A549 treated with ZK216348 at 1 μM for 4 hours (cell line): Measurements from ENCODE around the gene RARRES2. TPM values are rescaled to one million over a fixed set of nuclear protein-coding genes. Genes with fewer than 3 reads are reported as not detected.

Experiments used
- total RNA-seq: library from RNA; stranded (reverse); fragments of 200-300 nt; extraction: Qiagen RNA extraction; gene quantifications from 5 replicates; pipeline ENCODE4 v1.2.3, GENCODE V29; 2022; ENCODE audit warnings: low read depth

Gene RARRES2
- not detected in 5 replicates for total RNA-seq

DNA sequence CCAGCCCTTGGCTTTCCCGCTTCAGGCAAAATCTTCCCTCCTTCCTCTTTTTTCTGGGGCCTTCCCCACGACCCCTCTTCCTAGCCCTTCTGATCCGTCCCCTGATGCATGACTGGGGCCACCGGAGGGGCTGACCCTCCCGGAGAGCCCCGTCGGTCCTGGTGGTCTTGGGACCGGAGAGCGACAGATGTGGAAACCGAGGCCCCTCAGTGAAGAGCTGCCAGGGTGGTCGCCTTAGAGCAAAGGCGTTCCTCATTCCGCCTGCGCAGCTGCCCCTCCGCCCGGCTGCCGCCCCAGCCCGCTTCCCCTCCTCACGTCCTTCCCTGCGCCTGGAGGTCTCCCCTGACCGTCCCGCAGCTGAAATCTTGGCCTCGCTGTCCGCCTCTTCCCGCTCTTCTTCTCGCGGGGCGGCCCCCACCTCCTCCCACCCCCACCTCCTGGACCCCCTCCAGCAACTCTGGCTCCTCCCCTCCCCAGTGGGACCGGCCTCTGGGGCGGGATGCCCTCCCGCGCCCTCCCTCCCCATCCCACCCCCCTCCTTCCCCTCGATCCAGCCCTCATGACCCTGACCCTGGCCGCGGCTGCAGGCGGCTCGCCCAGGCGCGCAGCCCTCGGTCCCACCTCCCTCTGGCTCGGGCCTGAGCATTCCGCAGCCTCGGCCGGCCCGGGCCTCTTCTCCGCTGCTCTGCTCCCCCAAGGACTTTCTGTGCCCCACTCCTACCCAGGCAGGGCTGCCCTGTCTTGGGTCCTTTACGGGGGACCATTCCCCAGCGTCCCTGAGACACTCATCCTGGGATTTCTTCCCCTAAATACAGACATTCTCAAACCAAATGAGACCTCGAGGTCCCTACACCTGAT, at the start of gene RARRES2:
Gene RARRES2, minus strand, starts transcription at position 367 of the 858 bp plus-strand sequence. CDS start 1,020 bp downstream, outside the sequence.

GRCh38 chr7:150378853-150379440, 37.5 kb upstream of the RARRES2 start, which contains the start of gene ZNF775:
Gene ZNF775, plus strand, starts transcription at chr7:150379330. Its CDS starts 9,141 bp downstream, at chr7:150388471.

DNA sequence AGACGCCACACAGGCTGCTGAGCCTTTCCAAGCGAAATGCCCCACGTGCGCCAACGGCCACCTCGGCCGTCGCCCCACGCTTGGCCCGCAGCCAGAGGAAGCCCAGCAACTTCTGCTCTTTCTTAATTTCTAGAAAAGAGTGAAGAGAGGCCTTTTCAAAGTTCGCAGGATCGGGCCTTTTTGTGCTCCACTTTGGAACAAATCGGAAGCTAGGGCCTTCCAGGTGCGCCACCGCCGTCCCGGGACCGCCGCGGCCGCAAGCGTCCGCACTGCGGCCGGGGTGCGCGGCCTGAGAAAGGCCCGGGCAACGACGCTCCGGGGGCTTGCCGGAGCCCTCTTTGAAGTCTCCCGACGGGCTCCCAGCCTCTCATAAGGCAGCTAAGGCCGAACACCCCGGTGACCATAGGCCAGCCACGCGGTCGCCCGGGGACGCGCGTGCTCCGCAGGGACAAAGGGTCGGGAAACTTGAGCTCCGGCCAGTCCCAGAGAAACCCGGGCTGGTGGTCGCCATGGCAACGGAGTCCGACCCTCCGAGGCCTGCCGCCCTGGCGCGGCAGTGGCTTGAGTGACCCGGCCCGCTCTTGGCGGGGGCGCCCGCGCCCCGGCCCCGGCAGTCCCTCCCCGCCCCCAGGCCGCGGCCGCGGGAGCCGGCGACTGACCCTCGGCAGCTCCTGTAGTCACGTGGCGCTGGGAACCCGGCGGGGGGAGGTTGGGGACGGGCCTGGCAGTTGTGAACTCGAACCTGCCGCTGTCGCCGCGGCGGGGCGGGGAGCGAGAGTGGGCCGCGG, 26.9 kb upstream of the RARRES2 start, which contains the start of gene REPIN1:
Gene REPIN1, plus strand, starts transcription at position 727 of the 788 bp plus-strand sequence. CDS start 890 bp downstream, outside the sequence.

GRCh38 chr7:150322833-150323681, 18.4 kb downstream of the RARRES2 start, which contains the start of the genes ACTR3C and LRRC61:
Gene ACTR3C, minus strand, starts transcription at chr7:150323545. Its CDS starts 28,249 bp downstream, at chr7:150295296.
Gene LRRC61, plus strand, starts transcription at chr7:150323355. Its CDS starts 13,507 bp downstream, at chr7:150336862.

Other genes with a start within 250 kb of the RARRES2 start
- gene LRRC61, start 18.3 kb downstream of the RARRES2 start, total RNA-seq, result 0.09 to 0.17 TPM (median 0.14 TPM) in 4 of 5 replicates, not detected in the other
- not detected in 5 replicates for gene ACTR3C, start 18.1 kb downstream of the RARRES2 start, total RNA-seq
- gene REPIN1, start 27.2 kb upstream of the RARRES2 start, total RNA-seq, result 54.3 to 95.6 TPM (median 92.8 TPM) in 5 replicates
- gene ZNF775, start 37.7 kb upstream of the RARRES2 start, total RNA-seq, result 3.9 to 8.4 TPM (median 7.0 TPM) in 5 replicates
- gene GIMAP8, start 109.0 kb upstream of the RARRES2 start, total RNA-seq, result 0.06 TPM in 1 of 5 replicates, not detected in the others
- gene GIMAP7, start 173.2 kb upstream of the RARRES2 start, total RNA-seq, result not detected in 5 replicates
- not detected in 5 replicates for gene GIMAP4, start 225.8 kb upstream of the RARRES2 start, total RNA-seq